ENCODE results near the gene RHBDL1. TPM values are rescaled to one million over a fixed set of nuclear protein-coding genes. Genes with fewer than 3 reads are reported as not detected.

RHBDL1 gene
- total and polyA plus RNA-seq, 2 experiments from 2014 or later, result 0.90 to 2.1 TPM

GRCh38 chr16:682493-683395, 7.3 kb downstream of the RHBDL1 start:
- Histone ChIP-seq H3K36me3 (ENCODE audit: low read depth) (peaks cover 11% of the 10 kb centered on the region; the same call in 1 of the 2 replicates), H3K4me3 (peak overlapping the region; percentile 70), H3K9me2 (ENCODE audit: insufficient read depth) (no peaks in the 10 kb centered on the region), H3K9me3 (ENCODE audit: low read depth) (no peaks in the 10 kb centered on the region), H3K27ac (no peak overlapping the region), H3F3A (ENCODE audit: insufficient read depth) (peaks cover 15% of the 10 kb centered on the region; the same call in 1 of the 2 replicates), H4K20me1 (ENCODE audit: insufficient read depth) (no peaks in the 10 kb centered on the region), H3K27me3 (replicated peaks; ENCODE audit: insufficient read depth) (no peaks in the 10 kb centered on the region), H3K4me2 (ENCODE audit: unreplicated experiment) (peak overlapping the region; percentile 73), H3K9ac (peak overlapping the region; percentile 68), H3K79me2 (ENCODE audit: insufficient read depth) (peaks cover 45% of the 10 kb centered on the region), H2AFZ (no peak overlapping the region), H3K4me1 (ENCODE audit: insufficient read depth) (peaks cover 15% of the 10 kb centered on the region)
- no peak for DNase-seq
- in situ Hi-C loops (cut with MboI), result no loop called here
- 81 to 83% methylated on average over 36 of the region's 36 CpGs for WGBS, 2 experiments (ENCODE audit: low coverage in 1 of 2, low lambda C conversion rate in 2 of 2, missing lambda C conversion rate in 2 of 2)
- TF ChIP-seq EZH2 (IDR thresholded peaks at IDR 0.05; ENCODE audit: insufficient read depth, poor library complexity, severe bottlenecking), result no peak

GRCh38 chr16:683396-684070, 8.1 kb downstream of the RHBDL1 start:
- 10 to 24% methylated on average over 20 to 57 of the region's 57 CpGs for WGBS, 2 experiments (ENCODE audit: low coverage in 1 of 2, low lambda C conversion rate in 2 of 2, missing lambda C conversion rate in 2 of 2)
- no peaks in the 10 kb centered on the region for H3K9me3 ChIP-seq (ENCODE audit: low read depth)
- peak overlapping the region; percentile 73 for H3K4me2 ChIP-seq (ENCODE audit: unreplicated experiment)
- peaks cover 47% of the 10 kb centered on the region for H3K79me2 ChIP-seq (ENCODE audit: insufficient read depth)
- H3K9ac ChIP-seq, result peak overlapping the region; percentile 68
- H3K36me3 ChIP-seq (ENCODE audit: low read depth), result peaks cover 11% of the 10 kb centered on the region; the same call in 1 of the 2 replicates
- in situ Hi-C loops (cut with MboI), result no loop called here
- peaks cover 15% of the 10 kb centered on the region; the same call in 1 of the 2 replicates for H3F3A ChIP-seq (ENCODE audit: insufficient read depth)
- TF ChIP-seq EZH2 (IDR thresholded peaks at IDR 0.05; ENCODE audit: insufficient read depth, poor library complexity, severe bottlenecking) (no peak), EZH2phosphoT487 (IDR thresholded peaks at IDR 0.05; ENCODE audit: insufficient read depth, low read depth) (no peak)
- H4K20me1 ChIP-seq (ENCODE audit: insufficient read depth), result no peaks in the 10 kb centered on the region
- H2AFZ ChIP-seq, result no peak overlapping the region
- peaks cover 15% of the 10 kb centered on the region for H3K4me1 ChIP-seq (ENCODE audit: insufficient read depth)
- H3K27ac ChIP-seq, result peak overlapping the region; percentile 58
- H3K4me3 ChIP-seq, result peak overlapping the region; percentile 70
- no peaks in the 10 kb centered on the region for H3K9me2 ChIP-seq (ENCODE audit: insufficient read depth)
- peak; percentile 40 for DNase-seq
- no peaks in the 10 kb centered on the region for H3K27me3 ChIP-seq (replicated peaks; ENCODE audit: insufficient read depth)

GRCh38 chr16:684071-684794, 8.8 kb downstream of the RHBDL1 start, which contains the start of gene JMJD8:
TSS of gene JMJD8 (minus strand) at chr16:684334. CDS start at chr16:684319, 15 bp downstream.
- TF ChIP-seq EZH2 (IDR thresholded peaks at IDR 0.05; ENCODE audit: insufficient read depth, poor library complexity, severe bottlenecking) (no peak), EZH2phosphoT487 (IDR thresholded peaks at IDR 0.05; ENCODE audit: insufficient read depth, low read depth) (no peak)
- H3K9me2 ChIP-seq (ENCODE audit: insufficient read depth), result no peaks in the 10 kb centered on the region
- H3K9ac ChIP-seq, result peak within 1 kb of the TSS; percentile 68
- peaks cover 15% of the 10 kb centered on the region; the same call in 1 of the 2 replicates for H3F3A ChIP-seq (ENCODE audit: insufficient read depth)
- no peaks in the 10 kb centered on the region for H3K9me3 ChIP-seq (ENCODE audit: low read depth)
- peak within 1 kb of the TSS; percentile 57; the same call in 1 of the 2 replicates for H2AFZ ChIP-seq
- no peaks in the 10 kb centered on the region for H3K27me3 ChIP-seq (replicated peaks; ENCODE audit: insufficient read depth)
- peak; percentile 99 for DNase-seq
- H3K27ac ChIP-seq, result peak within 1 kb of the TSS; percentile 58
- peak within 1 kb of the TSS; percentile 70 for H3K4me3 ChIP-seq
- H3K4me1 ChIP-seq (ENCODE audit: insufficient read depth), result peaks cover 16% of the 10 kb centered on the region
- peaks cover 54% of the 10 kb centered on the region for H3K79me2 ChIP-seq (ENCODE audit: insufficient read depth)
- H3K36me3 ChIP-seq (ENCODE audit: low read depth), result peaks cover 11% of the 10 kb centered on the region; the same call in 1 of the 2 replicates
- in situ Hi-C loops (cut with MboI), result no loop called here
- H4K20me1 ChIP-seq (ENCODE audit: insufficient read depth), result no peaks in the 10 kb centered on the region
- H3K4me2 ChIP-seq (ENCODE audit: unreplicated experiment), result peak within 1 kb of the TSS; percentile 73
- 5 to 9% methylated on average over 51 to 67 of the region's 91 CpGs for WGBS, 2 experiments (ENCODE audit: low coverage in 1 of 2, low lambda C conversion rate in 2 of 2, missing lambda C conversion rate in 2 of 2)
